GM19328 (cell line): Measurements from ENCODE around the gene ARHGAP45.
A peak's percentile ranks its signal among the peaks of the same experiment; 100 is the strongest.

Source experiments
- ATAC-seq: cut with Tn5 transposase; IDR thresholded peaks from one replicate; pipeline ENCODE4 v1.9.1; 2021; ENCODE audit warnings: mild to moderate bottlenecking, moderate library complexity; ENCODE audit not compliant: unreplicated experiment

ARHGAP45 gene

GRCh38 chr19:1102407-1103131 lies 35.6 kb downstream of the ARHGAP45 start:
- no peak for ATAC-seq

DNA sequence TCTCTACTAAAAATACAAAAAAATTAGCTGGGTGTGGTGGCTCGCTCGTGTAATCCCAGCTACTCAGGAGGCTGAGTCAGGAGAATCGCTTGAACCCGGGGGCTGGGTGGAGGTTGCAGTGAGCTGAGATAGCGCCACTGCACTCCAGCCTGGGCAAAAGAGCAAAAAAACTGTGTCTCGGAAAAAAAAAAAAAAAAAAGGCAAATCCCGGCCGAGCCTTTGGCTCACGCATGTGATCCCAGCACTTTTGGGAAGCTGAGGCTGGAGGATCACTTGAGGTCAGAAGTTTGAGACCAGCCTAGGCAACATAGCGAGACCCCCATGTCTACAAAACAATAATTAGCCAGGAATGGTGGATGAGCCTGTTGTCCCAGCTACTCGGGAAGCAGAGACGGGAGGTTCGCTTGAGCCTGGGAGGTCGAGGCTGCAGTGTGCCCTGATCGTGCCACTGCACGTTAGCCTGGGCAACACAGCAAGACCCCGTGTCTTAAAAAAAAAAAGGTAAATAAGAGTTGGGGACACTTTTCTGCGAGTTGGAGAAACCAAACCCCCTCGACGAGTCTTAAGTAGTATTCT lies 36.3 kb downstream of the ARHGAP45 start:
- no peak for ATAC-seq

DNA sequence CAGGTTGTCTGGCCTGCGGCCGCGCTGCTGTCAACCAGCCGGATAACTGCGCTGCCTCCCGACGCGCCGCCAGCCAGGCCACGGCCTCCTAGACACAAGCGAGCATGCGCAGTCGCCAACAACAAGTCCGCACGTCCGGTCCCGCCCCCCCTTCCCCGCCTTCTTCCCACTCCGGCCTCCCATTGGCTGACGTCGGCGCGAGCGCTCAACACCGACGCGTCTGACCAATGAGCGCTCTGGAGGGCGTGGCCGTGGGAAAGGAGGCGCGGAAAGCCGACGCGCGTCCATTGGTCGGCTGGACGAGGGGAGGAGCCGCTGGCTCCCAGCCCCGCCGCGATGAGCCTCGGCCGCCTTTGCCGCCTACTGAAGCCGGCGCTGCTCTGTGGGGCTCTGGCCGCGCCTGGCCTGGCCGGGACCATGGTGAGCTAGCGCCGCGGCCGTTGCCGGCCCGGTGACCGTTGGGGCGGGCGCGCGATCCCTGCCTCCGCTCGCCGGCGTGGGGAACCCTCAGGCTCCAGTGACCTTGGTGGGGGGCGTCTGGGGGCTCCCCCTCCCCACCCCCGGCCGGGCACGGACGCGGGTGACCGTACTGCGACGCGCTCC lies 36.8 kb downstream of the ARHGAP45 start, which contains the start of gene GPX4:
TSS of gene GPX4 (plus strand) at position 287 of the 603 bp plus-strand sequence. CDS start at position 337, 50 bp downstream.
- ATAC-seq, result peak; percentile 68

GRCh38 chr19:1104311-1105007 lies 37.5 kb downstream of the ARHGAP45 start:
- peak; percentile 22 for ATAC-seq

DNA sequence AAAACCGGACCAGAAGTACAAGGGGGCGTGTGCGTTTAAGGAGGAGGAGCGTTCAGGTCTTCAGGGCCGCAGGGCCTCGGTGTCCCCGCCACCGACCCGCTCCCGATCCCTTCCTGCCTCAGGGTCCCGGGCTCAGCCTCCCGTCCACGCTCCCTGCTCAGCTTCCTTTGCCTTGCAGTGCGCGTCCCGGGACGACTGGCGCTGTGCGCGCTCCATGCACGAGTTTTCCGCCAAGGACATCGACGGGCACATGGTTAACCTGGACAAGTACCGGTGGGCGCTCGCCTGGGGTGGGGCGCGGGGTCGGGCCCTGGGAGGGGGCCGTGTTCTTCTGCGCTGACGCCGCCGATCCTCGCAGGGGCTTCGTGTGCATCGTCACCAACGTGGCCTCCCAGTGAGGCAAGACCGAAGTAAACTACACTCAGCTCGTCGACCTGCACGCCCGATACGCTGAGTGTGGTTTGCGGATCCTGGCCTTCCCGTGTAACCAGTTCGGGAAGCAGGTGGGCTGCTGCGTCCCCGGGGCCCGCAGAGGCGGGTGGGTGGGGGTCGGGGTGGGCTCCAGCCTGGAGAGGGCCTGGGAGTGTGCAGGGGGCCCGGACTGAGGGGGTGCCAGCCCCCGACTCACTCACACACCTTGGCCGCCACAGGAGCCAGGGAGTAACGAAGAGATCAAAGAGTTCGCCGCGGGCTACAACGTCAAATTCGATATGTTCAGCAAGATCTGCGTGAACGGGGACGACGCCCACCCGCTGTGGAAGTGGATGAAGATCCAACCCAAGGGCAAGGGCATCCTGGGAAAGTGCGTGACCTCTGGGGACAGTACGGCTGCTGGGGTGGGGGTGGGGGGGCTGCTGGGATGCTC lies 38.3 kb downstream of the ARHGAP45 start:
- no peak for ATAC-seq

DNA sequence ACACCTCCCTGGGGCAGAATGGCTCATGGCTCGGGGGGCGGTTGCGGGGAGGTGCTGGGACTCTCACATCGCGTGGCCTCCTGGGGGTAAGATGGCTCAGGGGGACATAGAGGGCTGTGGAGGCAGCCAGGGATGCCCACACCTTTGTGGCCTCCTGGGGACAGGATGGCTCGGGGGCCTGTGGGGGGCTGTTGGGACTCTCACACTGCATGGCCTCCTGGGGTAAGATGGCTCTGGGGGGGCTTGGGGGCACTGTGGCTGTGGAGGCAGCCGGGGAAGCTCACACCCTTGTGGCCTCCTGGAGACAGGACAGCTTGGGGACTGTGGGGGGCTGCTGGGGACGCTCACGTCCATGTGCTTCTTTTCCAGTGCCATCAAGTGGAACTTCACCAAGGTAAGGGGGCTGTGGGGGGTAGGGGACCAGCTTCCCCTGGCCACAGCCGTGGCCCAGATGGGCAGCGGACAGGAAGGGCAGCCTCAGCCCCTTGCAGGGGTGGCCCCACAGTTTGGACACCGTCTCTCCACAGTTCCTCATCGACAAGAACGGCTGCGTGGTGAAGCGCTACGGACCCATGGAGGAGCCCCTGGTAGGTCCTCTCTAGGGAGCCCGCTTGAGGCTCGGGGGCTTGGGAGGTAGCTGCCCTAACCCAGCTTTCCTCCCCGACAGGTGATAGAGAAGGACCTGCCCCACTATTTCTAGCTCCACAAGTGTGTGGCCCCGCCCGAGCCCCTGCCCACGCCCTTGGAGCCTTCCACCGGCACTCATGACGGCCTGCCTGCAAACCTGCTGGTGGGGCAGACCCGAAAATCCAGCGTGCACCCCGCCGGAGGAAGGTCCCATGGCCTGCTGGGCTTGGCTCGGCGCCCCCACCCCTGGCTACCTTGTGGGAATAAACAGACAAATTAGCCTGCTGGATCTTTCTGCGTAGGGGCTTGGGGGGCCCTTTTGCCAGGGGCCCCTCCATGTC lies 39.2 kb downstream of the ARHGAP45 start:
- no peak for ATAC-seq

GRCh38 chr19:1106841-1107660 lies 40.1 kb downstream of the ARHGAP45 start:
- no peak for ATAC-seq

DNA sequence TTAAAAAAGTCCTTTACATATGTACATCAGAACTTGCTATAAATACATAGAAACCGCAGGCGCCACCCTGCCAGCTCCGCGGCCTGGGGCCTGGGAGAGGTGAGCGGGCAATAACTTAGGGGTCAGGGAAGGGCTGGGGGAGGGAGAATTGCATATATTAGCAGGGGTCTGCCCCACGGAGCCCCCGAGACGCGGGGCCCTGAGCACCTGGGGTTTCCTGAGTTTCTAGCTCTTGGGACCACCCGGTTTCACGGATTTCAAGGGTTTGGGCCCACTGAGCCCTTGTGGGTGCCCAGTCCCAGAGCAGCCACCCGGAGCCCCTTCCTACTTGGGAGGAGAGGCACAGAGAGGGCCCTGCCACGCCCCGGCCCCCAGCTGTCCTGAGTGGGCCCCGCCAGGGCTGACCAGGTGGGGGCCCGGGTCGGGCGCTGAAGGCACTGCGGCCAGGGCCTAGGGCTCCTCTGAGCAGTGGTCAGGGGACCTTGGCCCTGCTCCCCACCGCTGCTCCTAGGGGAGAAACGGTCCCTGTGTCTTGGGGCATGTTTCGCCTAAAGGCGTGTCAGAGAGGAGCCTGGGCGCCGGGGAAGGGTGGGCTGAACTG lies 40.8 kb downstream of the ARHGAP45 start:
- ATAC-seq, result no peak

GRCh38 chr19:1108291-1109031 lies 41.5 kb downstream of the ARHGAP45 start:
- no peak for ATAC-seq

DNA sequence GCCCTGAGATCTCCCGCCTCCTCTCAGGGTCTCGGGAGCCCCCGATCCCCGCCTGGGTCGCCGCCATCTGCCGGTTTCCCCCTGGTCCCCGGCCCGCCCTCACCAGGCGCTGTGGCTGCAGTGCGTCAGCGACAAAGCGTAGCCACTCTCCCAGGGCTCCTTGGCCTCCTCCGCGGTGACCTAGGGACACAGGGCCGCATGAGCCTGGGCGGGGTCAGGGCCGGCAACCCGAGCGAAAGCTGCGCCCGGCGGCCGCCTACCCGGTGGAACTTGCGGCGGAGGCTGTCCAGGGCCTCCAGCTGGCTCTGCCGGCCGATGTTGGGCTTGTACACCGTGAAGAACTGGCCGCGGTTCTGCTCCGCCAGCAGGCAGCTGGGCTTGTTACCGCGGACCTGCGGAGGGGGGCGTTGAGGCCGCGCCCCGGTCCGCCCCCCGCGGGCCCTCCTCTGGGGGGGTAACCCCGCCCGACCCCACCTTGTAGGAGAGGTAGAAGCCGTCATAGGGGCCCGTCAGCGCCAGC lies 42.1 kb downstream of the ARHGAP45 start:
- ATAC-seq, result no peak

- ATAC-seq, result no peak
Measured at GRCh38 chr19:1109697-1110671, 43.0 kb downstream of the ARHGAP45 start.

- no peak for ATAC-seq
Measured at GRCh38 chr19:1110809-1111640, 44.1 kb downstream of the ARHGAP45 start.

GRCh38 chr19:1111641-1112267 lies 44.8 kb downstream of the ARHGAP45 start:
- no peak for ATAC-seq

DNA sequence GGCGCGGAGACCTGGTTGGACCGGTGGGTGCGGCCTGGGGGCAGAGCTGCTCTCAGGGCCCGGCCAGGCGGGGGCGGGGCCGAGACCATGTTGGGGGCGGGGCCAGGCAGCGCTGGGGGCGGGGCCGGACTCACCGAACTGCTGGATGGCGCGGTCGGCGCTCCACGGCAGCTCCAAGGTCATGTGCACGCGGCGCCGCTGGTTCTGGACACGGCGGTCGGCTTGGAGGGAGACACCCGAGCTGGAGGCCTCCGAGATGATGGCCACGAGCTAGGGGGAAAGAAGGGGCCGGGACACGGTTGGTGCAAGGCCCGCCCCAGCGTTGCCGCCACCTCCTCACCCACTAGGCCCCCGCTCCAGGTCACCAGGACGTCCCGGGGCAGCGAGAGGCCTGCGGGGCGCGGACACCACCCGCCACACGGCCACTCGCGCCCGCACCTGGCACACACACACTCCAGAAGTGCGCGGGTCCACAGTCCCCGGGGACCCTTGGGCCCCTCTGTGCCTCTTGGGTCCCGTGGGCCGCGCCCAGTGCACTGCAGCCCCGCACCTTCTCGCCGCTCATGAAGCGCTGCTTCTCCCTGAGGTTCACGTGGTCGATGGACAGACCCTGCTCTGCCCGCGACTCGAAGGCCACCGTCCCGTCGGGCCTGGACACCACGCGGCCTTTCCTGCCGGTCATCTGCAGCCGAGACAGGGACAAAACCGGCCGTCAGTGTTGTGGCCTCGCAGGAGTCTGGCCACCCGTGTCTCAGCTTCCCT lies 45.5 kb downstream of the ARHGAP45 start:
- ATAC-seq, result no peak
